Measurements from ENCODE around the gene LY6G6C. TPM values are rescaled to one million over a fixed set of nuclear protein-coding genes. Genes with fewer than 3 reads are reported as not detected.

LY6G6C gene
- total and polyA plus RNA-seq, 2 of the 13 experiments (the other 11 are each of a cell fraction or from before 2014, with no cell fraction given), result 0.15 TPM; not detected in 1

GRCh38 chr6:31702819-31703716 lies 18.5 kb downstream of the LY6G6C start, which contains the start of gene ABHD16A:
Gene ABHD16A (minus strand): TSS chr6:31703324. CDS start chr6:31703281, 43 bp downstream.
- BruUV-seq (replicated peaks), result no TSS peak
- intact Hi-C loops (cut with micrococcal nuclease; ENCODE audit: unreplicated experiment), result loop anchor here (2.0 to 5.0 kb wide), 2 partner anchors 22 to 34 kb away; partner anchors contain the start of genes CLIC1 and LY6G5C
- FAIRE-seq, result peak; percentile 82
- Histone ChIP-seq H2AFZ (ENCODE audit: low read length) (peak within 1 kb of the TSS; percentile 52), H3K9ac (ENCODE audit: insufficient read depth, low read depth, low read length) (peak within 1 kb of the TSS; percentile 95), H3K27me3 (ENCODE audit: control insufficient read depth in 1 of 2, insufficient read depth in 2 of 2, low read length in 2 of 2) (peaks cover 0 to 3% of the 10 kb centered on the region in 2 experiments; a peak in 2 of 5 replicates), H3K4me1 (ENCODE audit: insufficient read depth, low read length) (peaks cover 39% of the 10 kb centered on the region), H3K79me2 (ENCODE audit: insufficient read depth, low read length) (peaks cover 22% of the 10 kb centered on the region), H3K36me3 (replicated peaks in 1 of 2; ENCODE audit: control insufficient read depth in 1 of 2, insufficient read depth in 2 of 2, low read length in 2 of 2) (peaks cover under 1 to 2% of the 10 kb centered on the region in 2 experiments; a peak in 2 of 5 replicates), H4K20me1 (ENCODE audit: insufficient read depth, low read length) (no peaks in the 10 kb centered on the region), H3K4me3 (replicated peaks in 1 of 3; ENCODE audit: insufficient read depth in 1 of 3, low read depth in 2 of 3, low read length in 3 of 3) (peak within 1 kb of the TSS; percentile 71 to 84 (median 81)), H3K27ac (ENCODE audit: extremely low read length, insufficient read depth, low read length) (peak within 1 kb of the TSS; percentile 85), H3K9me3 (ENCODE audit: low read length) (no peaks in the 10 kb centered on the region), H3K4me2 (ENCODE audit: low read depth, low read length) (peak within 1 kb of the TSS; percentile 99)
- POLR2A ChIA-PET, result interaction anchor here (0.6 to 2.7 kb wide), 38 partner anchors 10 to 1269 kb away, joined by 3 to 57 read pairs (median 5); partner anchors contain the start of genes APOM, BAG6, C6orf47 and CFB
- CTCF ChIA-PET (ENCODE audit: low intra/inter-chr PET ratio, low total read pairs), result no interaction called here
- peak; percentile 98 for DNase-seq (ENCODE audit: low spot score)
- in situ Hi-C loops (cut with HindIII; ENCODE audit: extremely low pct_ligation_motif_present, low pct_unique_long_range_greater_than_20kb), result no loop called here
- 1% methylated on average over 39 of the region's 54 CpGs for WGBS (ENCODE audit: low lambda C conversion rate)
- peak; percentile 93 for ATAC-seq
- TF ChIP-seq SIX4 (CRISPR knock-in tag; IDR thresholded peaks at IDR 0.05), result peak; percentile 63
- peak; percentile 56 for TF ChIP-seq THRA (CRISPR knock-in tag; IDR thresholded peaks at IDR 0.05; ENCODE audit: borderline replicate concordance)
- TF ChIP-seq FOXK2 (IDR thresholded peaks at IDR 0.05), result peak; percentile 85
- no peak for TF ChIP-seq ZNF761 (CRISPR knock-in tag; conservative IDR thresholded peaks at IDR 0.05)
- 0 out of 2 replicates have a peak, but pooled peaks have one; percentile 50 for TF ChIP-seq ZNF713 (CRISPR knock-in tag; IDR thresholded peaks at IDR 0.05)
- TF ChIP-seq PAXIP1 (CRISPR knock-in tag; conservative IDR thresholded peaks at IDR 0.05), result peak; percentile 80
- no peak for TF ChIP-seq MLLT10 (CRISPR knock-in tag; IDR thresholded peaks at IDR 0.05)
- peak; percentile 80; the same call in 1 of the 2 replicates for TF ChIP-seq ZNF639 (CRISPR knock-in tag; conservative IDR thresholded peaks at IDR 0.05)
- TF ChIP-seq POLR2G (IDR thresholded peaks at IDR 0.05; ENCODE audit: low read depth, low read length), result peak; percentile 97
- peak; percentile 90 for TF ChIP-seq ZFY (CRISPR knock-in tag; IDR thresholded peaks at IDR 0.05)
- no peak for TF ChIP-seq ATF5 (CRISPR knock-in tag; IDR thresholded peaks at IDR 0.05; ENCODE audit: low read depth)
- TF ChIP-seq NFKB2 (CRISPR knock-in tag; IDR thresholded peaks at IDR 0.05; ENCODE audit: borderline replicate concordance), result peak; percentile 60; the same call in 1 of the 2 replicates

All from HepG2 (cell line).